ENCODE measurements around the gene SVOP.

The SVOP gene

DNA sequence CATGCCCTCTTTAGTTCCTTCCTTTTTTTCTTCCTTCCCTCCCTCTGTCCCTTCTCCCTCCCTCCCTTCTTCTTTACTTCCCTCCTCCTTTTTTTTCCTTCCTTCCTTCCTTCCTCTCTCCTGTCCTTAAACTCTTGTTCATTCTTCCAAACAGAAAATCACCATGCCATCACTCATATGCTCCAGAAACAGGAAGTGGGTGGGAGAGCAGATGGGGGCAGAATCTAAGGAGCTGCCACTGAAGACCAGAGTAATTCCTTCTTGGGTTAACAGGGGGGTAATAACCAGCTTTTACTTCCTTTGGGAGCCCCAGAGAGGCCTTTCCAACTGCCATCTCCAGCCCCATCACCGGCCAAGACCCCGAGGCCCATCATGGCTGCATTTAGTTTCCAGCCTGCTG is 51.2 kb downstream of the SVOP start:
- no peak for DNase-seq

GRCh38 chr12:108967869-108968540 is 52.9 kb downstream of the SVOP start:
- DNase-seq = no peak

DNA sequence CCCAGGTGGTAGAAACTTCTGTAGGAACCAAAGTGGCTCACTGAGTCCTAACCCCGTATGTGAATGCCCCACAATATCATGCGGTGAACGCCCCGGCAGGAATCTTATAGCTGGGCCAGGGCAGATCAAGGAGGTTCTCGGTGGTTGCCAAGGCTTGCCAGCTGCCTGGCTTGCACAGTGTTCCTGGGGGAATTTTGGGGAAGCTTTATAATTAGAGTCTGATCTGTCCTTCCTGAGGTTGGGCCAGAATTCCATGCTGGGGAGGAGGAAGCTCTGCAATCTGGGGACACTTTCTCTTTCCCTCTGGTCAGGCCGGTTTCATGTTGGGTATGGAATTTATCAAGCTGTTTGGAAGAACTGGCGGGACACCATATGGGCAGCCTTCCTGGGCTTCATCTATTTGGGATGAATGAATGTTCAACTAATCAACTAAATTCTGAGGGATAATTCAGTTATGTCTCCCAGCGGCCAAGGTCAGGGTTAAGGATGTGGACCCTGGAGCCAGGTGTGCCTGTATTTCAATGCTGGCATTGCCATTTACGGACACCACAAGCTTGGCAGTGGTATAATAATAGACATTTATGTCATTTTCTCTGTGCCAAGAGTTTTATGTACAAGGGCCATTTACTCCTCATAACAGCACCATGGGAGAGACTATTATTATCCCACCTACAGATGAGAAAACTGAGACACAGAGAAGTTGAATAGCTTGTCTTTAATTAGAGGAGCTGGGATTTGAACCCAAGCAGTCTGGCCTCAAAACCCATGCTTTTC is 54.3 kb downstream of the SVOP start:
- DNase-seq = no peak

- no peak for DNase-seq
These were observed 55.0 kb downstream of the SVOP start for GRCh38 chr12:108965886-108966285.

DNA sequence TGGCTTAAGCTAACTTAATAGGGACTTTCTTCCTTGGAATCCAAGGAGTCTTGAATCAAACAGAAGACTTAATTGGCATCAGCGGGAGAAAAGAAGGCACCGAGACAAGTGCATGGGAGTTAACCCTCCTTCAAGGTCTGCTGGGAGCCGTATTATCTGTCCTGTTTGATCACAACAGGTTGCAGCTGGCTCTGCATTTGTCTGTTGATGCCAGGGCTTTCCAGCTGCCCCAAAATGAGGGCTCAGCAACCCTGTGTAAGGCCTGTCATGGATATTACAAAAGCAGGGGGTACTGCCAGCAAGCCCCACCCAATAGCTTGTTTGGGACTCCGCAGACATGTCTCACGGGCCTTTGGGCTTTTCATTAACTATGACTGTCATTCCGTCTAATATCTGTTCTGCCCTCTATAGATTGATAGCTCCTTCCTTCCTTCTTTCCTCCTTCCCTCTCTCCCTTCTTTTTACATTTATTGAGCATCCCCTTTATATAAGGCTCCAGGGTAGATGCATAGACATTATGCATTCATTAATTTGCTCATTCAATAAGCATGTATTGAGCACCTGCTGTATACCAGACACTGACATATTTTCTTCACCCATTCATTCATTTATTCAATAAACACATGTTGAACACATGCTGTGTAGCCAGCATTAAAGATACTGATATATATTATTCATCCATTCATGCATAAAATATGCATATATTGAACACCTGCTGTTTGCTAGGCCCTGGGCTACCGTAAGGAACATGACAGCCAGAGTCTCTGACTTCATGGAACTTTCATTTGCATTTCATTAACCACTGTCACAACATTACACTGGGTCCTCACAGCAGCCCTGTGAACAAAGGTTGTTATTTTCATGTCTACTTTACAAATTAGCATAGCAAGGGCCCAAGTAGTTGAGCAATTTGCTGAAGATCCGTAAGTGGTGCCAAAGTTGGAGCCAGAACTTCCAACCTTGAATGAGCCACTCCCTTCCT is 56.2 kb downstream of the SVOP start:
- no peak for DNase-seq

- no peak for DNase-seq
These were observed 58.6 kb downstream of the SVOP start for GRCh38 chr12:108962256-108962655.

GRCh38 chr12:108959748-108960655 is 60.9 kb downstream of the SVOP start:
- no peak for DNase-seq

GRCh38 chr12:108955225-108955835 is 65.5 kb downstream of the SVOP start:
- no peak for DNase-seq

DNA sequence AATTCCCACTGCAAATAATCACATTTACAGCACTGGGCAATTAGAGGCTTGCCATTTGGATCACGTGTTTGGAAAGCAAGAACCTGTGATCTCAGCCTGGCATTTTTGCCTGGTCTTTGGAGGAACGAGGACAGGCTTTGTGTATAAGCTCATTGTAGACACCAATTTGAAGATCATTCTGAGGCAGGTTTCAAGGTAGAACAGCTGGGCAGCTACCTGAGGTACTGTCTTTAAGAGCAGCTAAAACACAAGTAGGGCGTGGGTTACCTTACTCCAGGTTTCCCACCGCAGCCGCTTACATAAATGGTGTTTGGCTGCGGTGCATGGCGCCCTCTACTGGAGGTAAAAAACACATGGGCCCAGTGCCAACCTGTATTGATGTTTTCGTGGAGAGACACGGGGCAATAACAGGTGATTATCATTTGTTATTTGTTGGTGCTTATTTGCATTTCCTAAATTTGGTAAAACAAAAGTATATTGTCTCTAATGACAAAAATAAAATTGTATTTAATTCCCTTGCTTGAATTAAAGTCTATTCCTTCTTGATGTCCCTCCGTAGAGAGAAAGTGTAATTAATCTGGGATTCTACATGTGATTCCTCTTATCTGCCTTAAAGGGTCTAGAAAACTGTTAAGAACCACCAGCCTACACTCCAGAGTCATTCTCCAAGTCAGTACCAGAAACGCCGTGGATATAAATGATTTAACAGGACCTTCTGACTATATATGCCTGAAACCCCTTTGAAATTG is 69.7 kb downstream of the SVOP start:
- DNase-seq = peak; percentile 74

DNA sequence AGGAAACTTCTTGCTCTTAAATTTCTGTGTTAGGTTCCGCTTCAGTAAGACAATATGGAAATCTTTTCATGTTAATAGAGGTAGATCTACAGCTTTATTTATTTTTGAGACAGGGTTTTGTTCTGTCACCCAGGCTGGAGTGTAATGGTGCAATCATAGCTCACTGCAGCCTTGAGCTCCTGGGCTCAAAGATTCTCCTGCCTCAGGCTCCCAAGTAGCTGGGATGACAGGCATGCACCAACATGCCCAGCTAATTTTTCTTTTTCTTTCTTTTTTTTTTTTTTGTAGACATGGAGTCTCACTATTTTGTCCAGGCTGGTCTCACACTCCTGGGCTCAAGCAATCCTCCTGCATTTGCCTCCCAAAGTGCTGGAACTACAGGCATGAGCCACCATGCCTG is 70.9 kb downstream of the SVOP start:
- no peak for DNase-seq

DNA sequence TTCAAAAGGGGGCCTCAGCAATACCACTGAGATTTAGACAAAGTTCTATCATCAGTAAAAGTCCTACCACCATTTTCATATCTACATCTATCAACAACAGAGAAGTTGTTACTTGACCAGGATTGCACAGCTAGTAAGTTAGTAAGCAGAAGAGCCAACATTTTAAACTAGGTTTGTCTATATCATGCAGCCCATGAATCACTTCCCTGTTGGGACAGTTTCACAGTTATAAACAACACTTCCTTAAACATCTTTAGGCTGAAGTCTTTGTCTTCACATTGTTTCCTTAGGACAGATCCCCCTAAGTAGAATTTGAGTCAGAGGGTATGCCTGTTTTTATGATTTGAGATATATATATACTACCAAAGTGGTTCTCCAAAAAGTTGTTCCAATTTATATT is 72.5 kb downstream of the SVOP start:
- DNase-seq = no peak

GRCh38 chr12:108947097-108947496 is 73.8 kb downstream of the SVOP start:
- no peak for DNase-seq

DNA sequence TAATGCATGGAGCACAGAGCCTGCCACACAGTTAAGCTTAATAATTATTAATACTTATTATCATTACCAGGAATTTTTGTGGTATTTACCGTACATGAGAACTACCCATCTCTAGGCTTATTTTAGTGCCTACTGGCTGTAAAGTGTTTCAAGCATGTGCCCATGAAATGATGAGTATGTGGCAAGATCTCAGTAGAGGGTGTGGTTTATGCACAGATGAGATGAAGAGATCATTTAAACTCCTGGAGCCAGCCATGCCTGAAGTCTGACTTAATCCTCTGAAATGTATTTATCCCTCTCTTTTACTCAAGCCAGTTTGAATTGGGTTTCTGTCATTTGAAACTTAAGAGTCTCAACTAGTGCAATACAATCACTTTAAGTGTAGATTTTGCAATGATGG is 80.7 kb downstream of the SVOP start:
- DNase-seq = no peak

GRCh38 chr12:108939594-108939993 is 81.3 kb downstream of the SVOP start:
- peak; percentile 8 for DNase-seq

DNA sequence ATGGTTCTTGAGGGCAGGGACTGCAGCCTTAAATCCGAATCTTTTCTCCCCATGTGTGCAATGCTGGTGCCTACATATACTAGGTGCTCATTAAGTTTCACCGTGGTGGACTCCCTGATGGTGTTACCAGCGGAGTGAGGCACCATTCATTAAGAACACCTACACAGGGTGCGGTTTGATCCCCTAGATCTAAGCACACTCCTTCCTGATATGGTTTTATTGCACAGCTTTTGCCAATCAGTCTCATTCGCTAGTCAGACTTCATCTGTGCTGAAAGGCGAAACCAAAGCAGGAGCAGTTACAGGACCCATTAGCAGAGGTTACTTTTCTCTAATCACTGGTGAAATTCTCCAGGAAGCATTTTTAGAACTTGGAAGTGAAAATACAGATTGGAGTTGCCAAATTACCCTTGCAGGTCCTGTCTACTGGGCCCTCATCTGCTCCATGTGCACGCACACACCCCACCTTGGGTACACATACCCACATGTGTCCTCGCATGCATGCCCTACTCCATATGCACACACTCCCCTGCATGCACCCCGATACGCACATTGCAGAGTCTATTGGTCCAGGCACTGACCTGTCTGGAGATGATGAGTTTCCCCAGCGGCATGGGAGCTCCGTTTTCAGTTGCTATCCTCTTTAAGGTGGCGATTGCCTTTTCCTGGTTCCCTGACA is 82.5 kb downstream of the SVOP start:
- DNase-seq = no peak

DNA sequence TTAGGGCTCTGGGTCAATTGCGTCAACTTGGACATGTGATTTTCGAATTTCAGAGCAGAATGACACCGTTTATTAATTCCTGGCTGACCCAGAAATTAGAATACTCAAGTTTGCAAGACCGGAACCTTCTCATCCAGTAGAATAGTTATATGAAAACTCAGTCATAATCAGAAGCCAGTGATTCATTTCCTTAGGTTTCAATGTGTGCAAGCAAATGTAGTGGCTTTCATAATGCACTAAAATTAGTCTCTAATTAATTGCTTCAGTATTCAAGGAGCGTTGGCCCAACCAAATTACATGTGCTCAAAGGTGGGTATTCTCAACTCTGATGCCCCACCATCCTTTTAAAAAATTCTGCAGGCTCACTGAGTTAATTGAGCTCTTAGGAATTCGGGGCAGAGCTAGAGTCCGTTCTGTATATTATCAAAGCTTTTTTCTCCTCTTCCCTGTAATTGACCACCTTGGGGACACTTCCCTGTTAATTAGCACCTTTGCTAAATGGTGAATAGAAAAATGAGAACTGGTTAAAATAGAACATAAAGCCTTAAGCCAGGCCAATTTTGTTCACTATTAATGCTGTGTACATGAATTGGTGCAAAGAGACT is 85.6 kb downstream of the SVOP start:
- no peak for DNase-seq

DNA sequence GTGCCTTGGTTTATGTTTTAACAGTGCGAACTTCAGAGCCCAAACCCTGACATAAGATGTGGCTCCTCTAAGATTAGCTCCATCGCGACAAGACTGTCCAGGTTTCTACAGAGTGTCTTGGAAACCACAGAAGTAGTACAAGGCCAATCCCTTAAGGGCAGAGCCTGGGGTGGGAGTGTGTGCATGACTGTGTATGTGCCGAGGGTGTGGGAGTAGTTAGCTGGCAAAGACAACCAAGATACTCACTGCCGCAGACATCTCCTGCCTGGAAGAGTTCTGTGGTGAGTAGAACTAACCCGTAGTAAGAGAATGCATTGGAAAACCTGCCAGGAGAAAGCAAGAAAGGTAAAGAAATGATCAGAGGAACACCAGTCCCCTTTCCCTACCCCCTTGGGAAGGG is 86.9 kb downstream of the SVOP start:
- no peak for DNase-seq

- DNase-seq = no peak
These were observed 90.1 kb downstream of the SVOP start for GRCh38 chr12:108930756-108931155.

GRCh38 chr12:108930155-108930554 is 90.7 kb downstream of the SVOP start:
- no peak for DNase-seq

GRCh38 chr12:108928695-108929094 is 92.2 kb downstream of the SVOP start:
- no peak for DNase-seq

All from stimulated activated CD4-positive, alpha-beta T cell treated with anti-CD3 and anti-CD28 coated beads, Interleukin-15, amount 100 ng/mL, for 24 hours (primary cell).